Rectal smooth muscle tissue (tissue), 1 donor: Measurements from ENCODE around the gene FPR1.
"Not testable (repeated sequence)": the region's sequence is repeated elsewhere in the genome, so short reads cannot be mapped to it uniquely, and the experiment has no call there.

Experiments used
- H3K27ac ChIP-seq: one replicate; pipeline ENCODE4 v1.7.0; 2013; ENCODE audit warnings: low read depth, low read length, inconsistent platforms
- H3K27me3 ChIP-seq: one replicate; pipeline ENCODE4 v1.7.0; 2013; ENCODE audit warnings: low read length; ENCODE audit not compliant: control insufficient read depth, insufficient read depth
- H3K36me3 ChIP-seq: one replicate; pipeline ENCODE4 v1.7.0; 2013; ENCODE audit warnings: low read length; ENCODE audit not compliant: control insufficient read depth, insufficient read depth
- H3K4me1 ChIP-seq: one replicate; pipeline ENCODE4 v1.7.0; 2013; ENCODE audit warnings: low read length; ENCODE audit not compliant: control insufficient read depth, insufficient read depth
- H3K4me3 ChIP-seq: one replicate; pipeline ENCODE4 v1.7.0; 2013; ENCODE audit warnings: low read length
- H3K9ac ChIP-seq: one replicate; pipeline ENCODE4 v1.7.0; 2013; ENCODE audit warnings: low read length

FPR1 gene

DNA sequence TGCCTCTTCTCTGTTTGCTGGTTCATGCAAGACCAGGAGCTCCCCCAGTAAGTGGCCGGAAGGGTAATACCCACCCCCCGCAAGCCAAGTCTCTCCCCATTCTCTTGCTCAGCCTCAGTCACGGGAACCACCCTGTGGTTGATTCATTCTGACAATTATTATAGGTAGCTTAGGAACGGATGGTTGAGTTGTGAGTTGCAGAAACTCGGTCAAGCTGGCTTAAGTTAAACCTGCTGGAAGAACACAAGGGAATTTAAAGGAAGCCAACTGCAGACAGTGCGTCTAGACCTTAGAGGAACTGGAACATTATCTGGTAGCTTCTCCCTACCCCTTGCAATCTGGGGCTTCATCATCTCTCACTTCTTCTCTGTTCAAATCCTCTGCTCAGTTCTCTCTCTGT, 8.9 kb downstream of the FPR1 start:
- Histone ChIP-seq H3K4me1 (no peaks in the 10 kb centered on the region), H3K4me3 (no peak overlapping the region), H3K36me3 (no peaks in the 10 kb centered on the region), H3K27ac (no peak overlapping the region), H3K9ac (no peak overlapping the region), H3K27me3 (no peaks in the 10 kb centered on the region)

DNA sequence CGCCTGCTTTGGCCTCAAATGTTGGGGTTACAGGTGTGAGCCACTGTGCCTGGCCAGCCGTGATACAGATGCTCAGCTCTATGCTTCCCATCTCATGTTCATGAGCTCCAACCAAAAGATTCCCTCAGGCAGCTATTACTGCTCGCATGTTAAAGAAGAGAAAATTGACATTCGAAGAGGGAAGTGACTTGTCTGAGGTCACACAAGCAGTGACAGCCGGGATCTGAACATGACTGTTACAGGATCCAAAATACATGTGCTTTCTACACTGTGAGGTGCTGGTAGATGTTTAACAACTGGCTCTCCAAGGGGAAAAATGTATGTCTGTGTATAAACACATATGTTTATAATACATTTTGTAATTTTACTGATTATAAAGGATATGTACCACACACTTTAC, 11.3 kb downstream of the FPR1 start:
- Histone ChIP-seq H3K4me3 (no peak overlapping the region), H3K27me3 (no peaks in the 10 kb centered on the region), H3K36me3 (no peaks in the 10 kb centered on the region), H3K4me1 (no peaks in the 10 kb centered on the region), H3K27ac (no peak overlapping the region), H3K9ac (no peak overlapping the region)

DNA sequence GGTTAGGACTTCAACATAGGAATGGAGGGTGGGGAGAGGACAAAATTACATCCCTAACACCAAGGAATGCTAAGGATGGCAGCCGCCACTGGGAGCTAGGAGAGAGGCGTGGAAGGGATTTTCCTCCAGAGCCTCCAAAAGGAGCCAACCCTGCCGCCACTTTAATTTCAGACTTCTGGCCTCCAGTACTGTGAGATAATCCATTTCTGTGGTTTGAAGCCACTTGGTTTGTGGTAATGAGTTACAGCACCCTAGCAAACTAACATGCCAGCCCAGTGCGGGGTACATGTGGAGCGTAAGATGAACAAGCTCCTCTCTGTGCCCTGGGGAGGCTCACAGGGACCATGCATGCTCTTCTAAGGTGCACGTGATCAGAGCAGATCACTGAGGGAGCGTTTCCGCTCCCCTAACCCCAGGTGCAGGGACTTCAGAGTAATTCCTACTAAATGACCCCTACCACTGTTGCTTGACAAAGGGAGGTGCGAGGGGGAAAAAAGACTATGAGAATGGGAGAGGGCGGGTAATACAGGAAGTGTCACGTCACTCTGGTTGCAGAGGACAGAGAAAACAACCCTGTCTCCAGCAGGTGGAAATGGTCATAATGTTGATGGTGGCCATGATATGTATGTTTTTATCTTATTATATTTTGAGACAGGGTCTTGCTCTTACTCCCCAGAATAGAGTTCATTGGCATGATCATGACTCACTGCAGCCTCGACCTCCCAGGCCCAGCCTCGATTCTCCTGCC, 12.0 kb downstream of the FPR1 start:
- Histone ChIP-seq H3K4me3 (no peak overlapping the region), H3K27me3 (no peaks in the 10 kb centered on the region), H3K9ac (no peak overlapping the region), H3K36me3 (no peaks in the 10 kb centered on the region), H3K4me1 (no peaks in the 10 kb centered on the region), H3K27ac (no peak overlapping the region)

DNA sequence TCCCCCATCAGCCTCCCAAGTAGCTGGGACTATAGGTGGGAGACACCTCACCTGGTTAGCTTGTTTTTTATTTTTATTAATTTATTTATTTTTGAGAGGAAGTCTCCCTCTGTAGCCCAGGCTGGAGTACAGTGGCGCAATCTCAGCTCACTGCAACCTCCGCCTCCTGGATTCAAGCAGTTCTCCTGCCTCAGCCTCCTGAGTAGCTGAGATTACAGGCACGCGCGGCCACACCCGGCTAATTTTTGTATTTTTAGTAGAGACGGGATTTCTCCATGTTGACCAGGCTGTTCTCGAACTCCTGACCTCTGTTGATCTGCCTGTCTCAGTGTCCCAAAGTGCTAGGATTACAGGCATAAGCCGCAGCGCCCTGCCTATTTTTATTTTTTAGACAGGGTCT, 13.2 kb downstream of the FPR1 start:
- H3K36me3 ChIP-seq, H3K4me1 ChIP-seq, H3K27ac ChIP-seq, H3K27me3 ChIP-seq, H3K9ac ChIP-seq, H3K4me3 ChIP-seq: not testable (repeated sequence)

GRCh38 chr19:51737924-51738323, 13.8 kb downstream of the FPR1 start:
- no peaks in the 10 kb centered on the region for H3K4me1 ChIP-seq
- H3K9ac ChIP-seq, result no peak overlapping the region
- H3K27me3 ChIP-seq, result no peaks in the 10 kb centered on the region
- no peak overlapping the region for H3K4me3 ChIP-seq
- H3K36me3 ChIP-seq, result no peaks in the 10 kb centered on the region
- no peak overlapping the region for H3K27ac ChIP-seq

DNA sequence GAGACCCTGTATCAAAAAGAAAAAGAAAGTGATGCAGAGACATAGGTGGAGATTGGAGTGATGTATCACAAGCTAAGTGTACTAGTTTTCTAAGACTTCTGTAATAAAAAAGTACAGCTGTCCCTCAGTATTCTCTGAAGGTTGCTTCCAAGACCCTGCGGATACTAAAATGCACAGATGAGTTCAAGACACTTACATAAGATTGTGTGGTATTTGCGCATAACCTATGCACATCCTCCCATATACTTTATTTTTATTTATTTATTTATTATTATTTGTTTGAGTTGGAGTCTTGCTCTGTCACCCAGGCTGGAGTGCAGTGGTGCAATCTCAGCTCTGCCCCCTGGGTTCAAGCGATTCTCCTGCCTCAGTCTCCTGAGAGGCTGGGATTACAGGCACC, 14.3 kb downstream of the FPR1 start:
- Histone ChIP-seq H3K4me3 (no peak overlapping the region), H3K36me3 (no peaks in the 10 kb centered on the region), H3K4me1 (no peaks in the 10 kb centered on the region), H3K9ac (no peak overlapping the region), H3K27me3 (no peaks in the 10 kb centered on the region), H3K27ac (no peak overlapping the region)

- Histone ChIP-seq H3K4me3 (no peak overlapping the region), H3K27ac (no peak overlapping the region), H3K27me3 (no peaks in the 10 kb centered on the region), H3K9ac (no peak overlapping the region), H3K36me3 (no peaks in the 10 kb centered on the region), H3K4me1 (no peaks in the 10 kb centered on the region)
Measured at GRCh38 chr19:51735759-51736449, 15.8 kb downstream of the FPR1 start.

DNA sequence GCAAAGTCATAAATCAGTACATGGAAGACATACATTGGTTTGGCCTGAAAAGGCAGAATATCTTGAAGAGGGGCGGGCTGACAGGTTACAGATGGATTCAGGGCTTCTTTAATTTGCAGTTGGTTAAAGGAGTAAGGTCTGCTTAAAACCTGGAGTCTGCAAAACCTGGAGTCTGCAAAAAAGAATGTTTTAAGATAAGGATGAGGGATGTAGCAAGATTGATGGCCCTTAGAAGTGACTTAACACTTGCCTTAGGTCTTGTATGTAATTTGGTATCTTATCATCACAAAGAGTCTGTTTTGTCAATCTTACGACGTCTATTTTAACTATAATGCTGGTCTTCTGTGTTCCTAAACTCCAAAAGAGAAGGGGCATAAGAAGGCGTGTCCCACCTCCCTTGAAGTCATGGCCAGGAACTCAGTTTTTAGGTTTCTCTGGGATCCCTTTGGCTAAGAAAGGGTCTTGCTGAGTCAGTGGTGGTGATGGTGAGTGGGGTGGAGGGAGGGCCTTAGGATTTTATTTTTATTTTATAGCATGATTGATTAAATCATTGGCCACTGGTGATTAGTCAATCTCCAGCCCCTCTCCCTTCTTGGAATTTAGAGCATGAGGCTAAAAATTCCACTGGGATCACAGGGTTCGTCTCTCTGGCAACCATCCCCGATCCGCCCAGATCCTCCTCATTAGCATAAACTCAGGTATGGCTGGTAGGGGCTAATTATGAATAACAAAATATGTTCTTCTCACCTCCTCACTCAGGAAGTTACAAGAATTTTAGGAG, 17.7 kb downstream of the FPR1 start:
- peaks cover 1% of the 10 kb centered on the region for H3K27me3 ChIP-seq
- no peak overlapping the region for H3K27ac ChIP-seq
- H3K4me3 ChIP-seq, result no peak overlapping the region
- H3K9ac ChIP-seq, result no peak overlapping the region
- no peaks in the 10 kb centered on the region for H3K4me1 ChIP-seq
- no peaks in the 10 kb centered on the region for H3K36me3 ChIP-seq

GRCh38 chr19:51729781-51730180, 21.9 kb downstream of the FPR1 start:
- Histone ChIP-seq H3K36me3 (no peaks in the 10 kb centered on the region), H3K9ac (no peak overlapping the region), H3K4me3 (no peak overlapping the region), H3K4me1 (peaks cover 3% of the 10 kb centered on the region), H3K27me3 (peaks cover 12% of the 10 kb centered on the region), H3K27ac (no peak overlapping the region)

- Histone ChIP-seq H3K27me3 (peaks cover 13% of the 10 kb centered on the region), H3K27ac (no peak overlapping the region), H3K4me1 (peaks cover 3% of the 10 kb centered on the region), H3K9ac (no peak overlapping the region), H3K36me3 (no peaks in the 10 kb centered on the region), H3K4me3 (no peak overlapping the region)
Measured at GRCh38 chr19:51727349-51727880, 24.3 kb downstream of the FPR1 start.

GRCh38 chr19:51726049-51726448, 25.6 kb downstream of the FPR1 start:
- no peaks in the 10 kb centered on the region for H3K36me3 ChIP-seq
- peaks cover 13% of the 10 kb centered on the region for H3K27me3 ChIP-seq
- H3K27ac ChIP-seq, result no peak overlapping the region
- H3K4me3 ChIP-seq, result no peak overlapping the region
- no peak overlapping the region for H3K9ac ChIP-seq
- peaks cover 3% of the 10 kb centered on the region for H3K4me1 ChIP-seq

DNA sequence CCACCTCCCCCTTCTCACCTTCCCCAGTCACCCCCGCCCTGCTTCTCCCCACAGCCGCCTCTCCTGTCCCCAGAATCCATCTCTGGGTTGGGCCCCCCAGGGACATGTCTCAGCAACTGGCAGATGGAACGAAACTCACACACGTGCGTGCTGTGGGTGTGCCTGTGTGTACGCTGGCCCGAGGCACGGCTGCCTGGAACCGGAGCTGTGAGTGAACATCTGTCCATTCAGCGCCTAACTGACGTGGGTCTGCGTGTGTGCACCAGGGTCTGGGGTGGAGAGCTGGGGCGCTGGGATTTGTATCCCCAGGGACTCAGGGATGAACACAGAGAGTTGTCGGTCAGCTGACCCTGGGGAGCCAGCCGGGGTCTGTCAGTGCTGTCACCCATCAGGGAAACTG, 27.1 kb downstream of the FPR1 start:
- Histone ChIP-seq H3K9ac (no peak overlapping the region), H3K4me1 (peaks cover 3% of the 10 kb centered on the region), H3K27me3 (peaks cover 13% of the 10 kb centered on the region), H3K36me3 (no peaks in the 10 kb centered on the region), H3K27ac (no peak overlapping the region), H3K4me3 (no peak overlapping the region)
